WTC11 (cell line): ENCODE data around the gene OR2AT4.

Experiments
- CBFB ChIP-seq: sonication (generic); formaldehyde crosslinking; IDR thresholded peaks from 2 replicates; pipeline ENCODE4 v1.8.1; 2022; ENCODE audit warnings: mild to moderate bottlenecking, low read depth, missing genetic modification reagents
- ESRRA ChIP-seq: sonication (generic); formaldehyde crosslinking; IDR thresholded peaks from 2 replicates; pipeline ENCODE4 v1.8.1; 2022; ENCODE audit warnings: mild to moderate bottlenecking, missing genetic modification reagents, borderline replicate concordance
- ETV6 ChIP-seq: sonication (generic); formaldehyde crosslinking; IDR thresholded peaks from 2 replicates; pipeline ENCODE4 v1.8.1; 2022; ENCODE audit warnings: mild to moderate bottlenecking, missing genetic modification reagents
- GRHL2 ChIP-seq: fragments of 250-450 bp; sonication (Bioruptor Pico); IDR thresholded peaks from 2 replicates; pipeline ENCODE4 v1.8.0; 2022; ENCODE audit warnings: mild to moderate bottlenecking, moderate library complexity; ENCODE audit not compliant: insufficient replicate concordance, severe bottlenecking
- JUN ChIP-seq: sonication (generic); formaldehyde crosslinking; IDR thresholded peaks from 2 replicates; pipeline ENCODE4 v1.8.0; 2023; ENCODE audit warnings: mild to moderate bottlenecking, missing genetic modification reagents
- RORB ChIP-seq: fragments of 250-450 bp; sonication (Bioruptor Pico); IDR thresholded peaks from 2 replicates; pipeline ENCODE4 v1.9.0; 2021; ENCODE audit warnings: mild to moderate bottlenecking
- SMAD4 ChIP-seq: sonication (generic); formaldehyde crosslinking; IDR thresholded peaks from 2 replicates; pipeline ENCODE4 v1.8.0; 2022; ENCODE audit warnings: mild to moderate bottlenecking, missing genetic modification reagents
- ZNF232 ChIP-seq: sonication (generic); formaldehyde crosslinking; IDR thresholded peaks from 2 replicates; pipeline ENCODE4 v1.8.0; 2022; ENCODE audit warnings: mild to moderate bottlenecking, missing genetic modification reagents
- TF ChIP-seq, protein P1 (sequence below): fragments of 200-600 bp; IDR thresholded peaks from 2 replicates; pipeline ENCODE4 v1.8.0; 2022; ENCODE audit warnings: antibody characterized with exemption
- TF ChIP-seq, protein P2 (sequence below): sonication (generic); formaldehyde crosslinking; IDR thresholded peaks from 2 replicates; pipeline ENCODE4 v1.8.0; 2023; ENCODE audit warnings: missing genetic modification reagents, mild to moderate bottlenecking, borderline replicate concordance
- TF ChIP-seq, protein P3 (sequence below): sonication (generic); formaldehyde crosslinking; IDR thresholded peaks from 2 replicates; pipeline ENCODE4 v1.8.0; 2022; ENCODE audit warnings: mild to moderate bottlenecking, missing genetic modification reagents
- TF ChIP-seq, protein P4 (sequence below): sonication (generic); formaldehyde crosslinking; conservative IDR thresholded peaks from 2 replicates; pipeline ENCODE4 v1.8.1; 2023; ENCODE audit warnings: mild to moderate bottlenecking, low read depth, missing genetic modification reagents, moderate library complexity
- TF ChIP-seq, protein P5 (sequence below): sonication (generic); formaldehyde crosslinking; IDR thresholded peaks from 2 replicates; pipeline ENCODE4 v1.8.1; 2022; ENCODE audit warnings: low read depth, missing genetic modification reagents, borderline replicate concordance

DNA sequence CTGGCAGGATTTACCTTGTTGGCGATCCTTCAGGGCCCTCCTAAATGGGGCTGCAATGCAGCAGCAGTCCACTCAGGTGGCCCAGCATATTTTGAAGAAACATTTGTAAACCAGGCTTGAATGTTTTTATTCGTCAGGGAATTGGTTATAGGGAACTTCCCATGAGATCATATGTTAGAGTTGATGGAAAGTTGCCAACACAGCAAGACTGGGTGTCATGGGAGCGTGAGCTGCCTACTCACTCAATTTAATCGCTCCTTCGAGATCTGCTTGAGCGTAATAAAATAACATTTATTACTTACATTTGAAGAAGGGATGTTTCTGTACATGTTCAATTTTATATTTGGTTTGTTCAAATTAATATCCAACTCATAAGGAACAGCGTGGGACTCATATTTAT lies 19.4 kb downstream of the OR2AT4 start:
- TF ChIP-seq, protein P1, sequence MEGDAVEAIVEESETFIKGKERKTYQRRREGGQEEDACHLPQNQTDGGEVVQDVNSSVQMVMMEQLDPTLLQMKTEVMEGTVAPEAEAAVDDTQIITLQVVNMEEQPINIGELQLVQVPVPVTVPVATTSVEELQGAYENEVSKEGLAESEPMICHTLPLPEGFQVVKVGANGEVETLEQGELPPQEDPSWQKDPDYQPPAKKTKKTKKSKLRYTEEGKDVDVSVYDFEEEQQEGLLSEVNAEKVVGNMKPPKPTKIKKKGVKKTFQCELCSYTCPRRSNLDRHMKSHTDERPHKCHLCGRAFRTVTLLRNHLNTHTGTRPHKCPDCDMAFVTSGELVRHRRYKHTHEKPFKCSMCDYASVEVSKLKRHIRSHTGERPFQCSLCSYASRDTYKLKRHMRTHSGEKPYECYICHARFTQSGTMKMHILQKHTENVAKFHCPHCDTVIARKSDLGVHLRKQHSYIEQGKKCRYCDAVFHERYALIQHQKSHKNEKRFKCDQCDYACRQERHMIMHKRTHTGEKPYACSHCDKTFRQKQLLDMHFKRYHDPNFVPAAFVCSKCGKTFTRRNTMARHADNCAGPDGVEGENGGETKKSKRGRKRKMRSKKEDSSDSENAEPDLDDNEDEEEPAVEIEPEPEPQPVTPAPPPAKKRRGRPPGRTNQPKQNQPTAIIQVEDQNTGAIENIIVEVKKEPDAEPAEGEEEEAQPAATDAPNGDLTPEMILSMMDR: no peak
- TF ChIP-seq, protein P2, sequence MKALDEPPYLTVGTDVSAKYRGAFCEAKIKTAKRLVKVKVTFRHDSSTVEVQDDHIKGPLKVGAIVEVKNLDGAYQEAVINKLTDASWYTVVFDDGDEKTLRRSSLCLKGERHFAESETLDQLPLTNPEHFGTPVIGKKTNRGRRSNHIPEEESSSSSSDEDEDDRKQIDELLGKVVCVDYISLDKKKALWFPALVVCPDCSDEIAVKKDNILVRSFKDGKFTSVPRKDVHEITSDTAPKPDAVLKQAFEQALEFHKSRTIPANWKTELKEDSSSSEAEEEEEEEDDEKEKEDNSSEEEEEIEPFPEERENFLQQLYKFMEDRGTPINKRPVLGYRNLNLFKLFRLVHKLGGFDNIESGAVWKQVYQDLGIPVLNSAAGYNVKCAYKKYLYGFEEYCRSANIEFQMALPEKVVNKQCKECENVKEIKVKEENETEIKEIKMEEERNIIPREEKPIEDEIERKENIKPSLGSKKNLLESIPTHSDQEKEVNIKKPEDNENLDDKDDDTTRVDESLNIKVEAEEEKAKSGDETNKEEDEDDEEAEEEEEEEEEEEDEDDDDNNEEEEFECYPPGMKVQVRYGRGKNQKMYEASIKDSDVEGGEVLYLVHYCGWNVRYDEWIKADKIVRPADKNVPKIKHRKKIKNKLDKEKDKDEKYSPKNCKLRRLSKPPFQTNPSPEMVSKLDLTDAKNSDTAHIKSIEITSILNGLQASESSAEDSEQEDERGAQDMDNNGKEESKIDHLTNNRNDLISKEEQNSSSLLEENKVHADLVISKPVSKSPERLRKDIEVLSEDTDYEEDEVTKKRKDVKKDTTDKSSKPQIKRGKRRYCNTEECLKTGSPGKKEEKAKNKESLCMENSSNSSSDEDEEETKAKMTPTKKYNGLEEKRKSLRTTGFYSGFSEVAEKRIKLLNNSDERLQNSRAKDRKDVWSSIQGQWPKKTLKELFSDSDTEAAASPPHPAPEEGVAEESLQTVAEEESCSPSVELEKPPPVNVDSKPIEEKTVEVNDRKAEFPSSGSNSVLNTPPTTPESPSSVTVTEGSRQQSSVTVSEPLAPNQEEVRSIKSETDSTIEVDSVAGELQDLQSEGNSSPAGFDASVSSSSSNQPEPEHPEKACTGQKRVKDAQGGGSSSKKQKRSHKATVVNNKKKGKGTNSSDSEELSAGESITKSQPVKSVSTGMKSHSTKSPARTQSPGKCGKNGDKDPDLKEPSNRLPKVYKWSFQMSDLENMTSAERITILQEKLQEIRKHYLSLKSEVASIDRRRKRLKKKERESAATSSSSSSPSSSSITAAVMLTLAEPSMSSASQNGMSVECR (CRISPR knock-in tag): no peak
- no peak for TF ChIP-seq GRHL2 (CRISPR knock-in tag)
- no peak for TF ChIP-seq ESRRA (CRISPR knock-in tag)
- no peak for TF ChIP-seq CBFB (CRISPR knock-in tag)
- TF ChIP-seq RORB: no peak
- no peak for TF ChIP-seq JUN (CRISPR knock-in tag)
- no peak for TF ChIP-seq ETV6 (CRISPR knock-in tag)
- no peak for TF ChIP-seq SMAD4 (CRISPR knock-in tag)
- TF ChIP-seq, protein P3, sequence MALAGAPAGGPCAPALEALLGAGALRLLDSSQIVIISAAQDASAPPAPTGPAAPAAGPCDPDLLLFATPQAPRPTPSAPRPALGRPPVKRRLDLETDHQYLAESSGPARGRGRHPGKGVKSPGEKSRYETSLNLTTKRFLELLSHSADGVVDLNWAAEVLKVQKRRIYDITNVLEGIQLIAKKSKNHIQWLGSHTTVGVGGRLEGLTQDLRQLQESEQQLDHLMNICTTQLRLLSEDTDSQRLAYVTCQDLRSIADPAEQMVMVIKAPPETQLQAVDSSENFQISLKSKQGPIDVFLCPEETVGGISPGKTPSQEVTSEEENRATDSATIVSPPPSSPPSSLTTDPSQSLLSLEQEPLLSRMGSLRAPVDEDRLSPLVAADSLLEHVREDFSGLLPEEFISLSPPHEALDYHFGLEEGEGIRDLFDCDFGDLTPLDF: no peak
- TF ChIP-seq, protein P4, sequence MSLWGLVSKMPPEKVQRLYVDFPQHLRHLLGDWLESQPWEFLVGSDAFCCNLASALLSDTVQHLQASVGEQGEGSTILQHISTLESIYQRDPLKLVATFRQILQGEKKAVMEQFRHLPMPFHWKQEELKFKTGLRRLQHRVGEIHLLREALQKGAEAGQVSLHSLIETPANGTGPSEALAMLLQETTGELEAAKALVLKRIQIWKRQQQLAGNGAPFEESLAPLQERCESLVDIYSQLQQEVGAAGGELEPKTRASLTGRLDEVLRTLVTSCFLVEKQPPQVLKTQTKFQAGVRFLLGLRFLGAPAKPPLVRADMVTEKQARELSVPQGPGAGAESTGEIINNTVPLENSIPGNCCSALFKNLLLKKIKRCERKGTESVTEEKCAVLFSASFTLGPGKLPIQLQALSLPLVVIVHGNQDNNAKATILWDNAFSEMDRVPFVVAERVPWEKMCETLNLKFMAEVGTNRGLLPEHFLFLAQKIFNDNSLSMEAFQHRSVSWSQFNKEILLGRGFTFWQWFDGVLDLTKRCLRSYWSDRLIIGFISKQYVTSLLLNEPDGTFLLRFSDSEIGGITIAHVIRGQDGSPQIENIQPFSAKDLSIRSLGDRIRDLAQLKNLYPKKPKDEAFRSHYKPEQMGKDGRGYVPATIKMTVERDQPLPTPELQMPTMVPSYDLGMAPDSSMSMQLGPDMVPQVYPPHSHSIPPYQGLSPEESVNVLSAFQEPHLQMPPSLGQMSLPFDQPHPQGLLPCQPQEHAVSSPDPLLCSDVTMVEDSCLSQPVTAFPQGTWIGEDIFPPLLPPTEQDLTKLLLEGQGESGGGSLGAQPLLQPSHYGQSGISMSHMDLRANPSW (CRISPR knock-in tag): no peak
- TF ChIP-seq ZNF232 (CRISPR knock-in tag): no peak
- TF ChIP-seq, protein P5, sequence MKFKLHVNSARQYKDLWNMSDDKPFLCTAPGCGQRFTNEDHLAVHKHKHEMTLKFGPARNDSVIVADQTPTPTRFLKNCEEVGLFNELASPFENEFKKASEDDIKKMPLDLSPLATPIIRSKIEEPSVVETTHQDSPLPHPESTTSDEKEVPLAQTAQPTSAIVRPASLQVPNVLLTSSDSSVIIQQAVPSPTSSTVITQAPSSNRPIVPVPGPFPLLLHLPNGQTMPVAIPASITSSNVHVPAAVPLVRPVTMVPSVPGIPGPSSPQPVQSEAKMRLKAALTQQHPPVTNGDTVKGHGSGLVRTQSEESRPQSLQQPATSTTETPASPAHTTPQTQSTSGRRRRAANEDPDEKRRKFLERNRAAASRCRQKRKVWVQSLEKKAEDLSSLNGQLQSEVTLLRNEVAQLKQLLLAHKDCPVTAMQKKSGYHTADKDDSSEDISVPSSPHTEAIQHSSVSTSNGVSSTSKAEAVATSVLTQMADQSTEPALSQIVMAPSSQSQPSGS (CRISPR knock-in tag): no peak
